ENCODE data around the gene TRAPPC14. TPM values are rescaled to one million over a fixed set of nuclear protein-coding genes. Genes with fewer than 3 reads are reported as not detected.
"Not testable (repeated sequence)": the region's sequence is repeated elsewhere in the genome, so short reads cannot be mapped to it uniquely, and the experiment has no call there.

TRAPPC14 gene
- total RNA-seq, 4 donors from 2014 or later, result 9.3 to 20.2 (median 13.1) TPM

DNA sequence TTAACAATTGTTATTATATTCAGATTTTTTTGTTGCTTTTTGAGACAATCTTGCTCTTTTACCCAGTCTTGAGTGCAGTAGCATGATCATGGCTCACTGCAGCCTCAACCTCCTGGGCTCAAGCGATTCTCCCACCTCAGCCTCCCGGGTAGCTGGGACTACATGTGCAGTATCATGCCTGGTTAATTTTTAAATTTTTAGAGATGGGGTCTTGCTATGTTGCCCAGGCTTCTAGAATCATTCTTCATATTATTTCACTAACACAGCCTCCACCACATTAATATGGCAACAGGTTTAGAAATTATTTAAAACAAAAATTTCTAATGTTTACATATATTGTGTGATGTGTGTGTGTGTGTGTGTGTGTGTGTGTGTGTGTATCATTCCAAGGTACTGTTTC lies 11.2 kb downstream of the TRAPPC14 start:
- Histone ChIP-seq H3K4me3 (no peak overlapping the region), H3K36me3 (peaks cover 0 to 14% (median 0%) of the 10 kb centered on the region in 3 donors), H3K9me3 (no peaks in the 10 kb centered on the region), H3K27me3 (no peaks in the 10 kb centered on the region), H3K27ac (no peak overlapping the region), H3K4me1 (peaks cover 6 to 38% (median 24%) of the 10 kb centered on the region in 3 donors)
- no peak for TF ChIP-seq POLR2A (IDR thresholded peaks at IDR 0.05)
- TF ChIP-seq, protein P1, sequence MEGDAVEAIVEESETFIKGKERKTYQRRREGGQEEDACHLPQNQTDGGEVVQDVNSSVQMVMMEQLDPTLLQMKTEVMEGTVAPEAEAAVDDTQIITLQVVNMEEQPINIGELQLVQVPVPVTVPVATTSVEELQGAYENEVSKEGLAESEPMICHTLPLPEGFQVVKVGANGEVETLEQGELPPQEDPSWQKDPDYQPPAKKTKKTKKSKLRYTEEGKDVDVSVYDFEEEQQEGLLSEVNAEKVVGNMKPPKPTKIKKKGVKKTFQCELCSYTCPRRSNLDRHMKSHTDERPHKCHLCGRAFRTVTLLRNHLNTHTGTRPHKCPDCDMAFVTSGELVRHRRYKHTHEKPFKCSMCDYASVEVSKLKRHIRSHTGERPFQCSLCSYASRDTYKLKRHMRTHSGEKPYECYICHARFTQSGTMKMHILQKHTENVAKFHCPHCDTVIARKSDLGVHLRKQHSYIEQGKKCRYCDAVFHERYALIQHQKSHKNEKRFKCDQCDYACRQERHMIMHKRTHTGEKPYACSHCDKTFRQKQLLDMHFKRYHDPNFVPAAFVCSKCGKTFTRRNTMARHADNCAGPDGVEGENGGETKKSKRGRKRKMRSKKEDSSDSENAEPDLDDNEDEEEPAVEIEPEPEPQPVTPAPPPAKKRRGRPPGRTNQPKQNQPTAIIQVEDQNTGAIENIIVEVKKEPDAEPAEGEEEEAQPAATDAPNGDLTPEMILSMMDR (IDR thresholded peaks at IDR 0.05), result no peak
- WGBS, 2 donors, result 93 to 97% methylated on average over 2 of the region's 2 CpGs
- no peak for DNase-seq
- intact Hi-C loops (cut with DNase I), result no loop called here

DNA sequence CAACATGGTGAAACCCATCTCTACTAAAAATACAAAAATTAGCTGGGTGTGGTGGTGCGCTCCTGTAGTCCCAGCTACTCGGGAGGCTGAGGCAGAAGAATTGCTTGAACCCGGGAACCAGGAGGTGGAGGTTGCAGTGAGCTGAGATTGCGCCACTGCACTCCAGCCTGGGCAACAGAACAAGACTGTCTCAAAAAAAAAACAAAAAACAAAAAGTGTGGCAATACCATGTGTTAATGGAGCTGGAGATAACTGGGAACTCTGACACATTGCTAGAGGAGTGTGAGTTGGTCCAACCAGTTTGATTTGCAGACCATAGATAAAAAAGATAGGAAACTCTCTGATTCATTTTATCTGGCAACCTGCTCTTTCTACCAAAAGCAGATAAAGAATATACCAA lies 12.2 kb downstream of the TRAPPC14 start:
- 47 to 75% methylated on average over 4 of the region's 4 CpGs for WGBS, 2 donors
- H3K4me3 ChIP-seq; intact Hi-C loops (cut with DNase I); H3K36me3 ChIP-seq; DNase-seq; H3K27ac ChIP-seq; H3K27me3 ChIP-seq; H3K9me3 ChIP-seq: not testable (repeated sequence)
- H3K4me1 ChIP-seq, result peaks cover 6 to 29% (median 20%) of the 10 kb centered on the region in 3 donors

DNA sequence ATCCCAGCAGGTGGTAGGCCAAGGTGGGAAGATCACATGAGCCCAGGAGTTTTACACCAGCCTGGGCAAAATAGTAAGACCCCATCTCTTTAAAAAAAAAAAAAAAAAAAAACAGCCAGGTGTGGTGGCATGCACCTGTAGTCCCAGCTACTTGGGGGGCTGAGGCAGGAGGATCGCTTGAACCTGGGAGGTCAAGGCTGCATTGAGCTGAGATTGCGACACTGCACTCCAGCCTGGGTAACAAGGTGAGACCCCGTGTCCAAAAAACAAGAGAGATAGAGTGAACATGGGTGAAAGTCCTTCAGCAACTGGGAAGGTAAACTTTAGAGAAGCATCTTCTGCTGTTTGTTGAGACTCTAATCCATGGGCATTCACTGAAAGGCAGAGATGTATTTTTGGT lies 16.1 kb downstream of the TRAPPC14 start:
- no peaks in the 10 kb centered on the region for H3K9me3 ChIP-seq
- H3K4me1 ChIP-seq, result no peaks in the 10 kb centered on the region
- no peak for DNase-seq
- no peaks in the 10 kb centered on the region for H3K36me3 ChIP-seq
- no peak overlapping the region for H3K4me3 ChIP-seq
- H3K27ac ChIP-seq, result no peak overlapping the region
- intact Hi-C loops (cut with DNase I), result no loop called here
- WGBS, 2 donors, result 85 to 92% methylated on average over 3 of the region's 3 CpGs
- TF ChIP-seq, protein P1 (IDR thresholded peaks at IDR 0.05), result no peak
- no peak for TF ChIP-seq POLR2A (IDR thresholded peaks at IDR 0.05)
- peaks cover 0 to 8% (median 0%) of the 10 kb centered on the region in 4 donors for H3K27me3 ChIP-seq

DNA sequence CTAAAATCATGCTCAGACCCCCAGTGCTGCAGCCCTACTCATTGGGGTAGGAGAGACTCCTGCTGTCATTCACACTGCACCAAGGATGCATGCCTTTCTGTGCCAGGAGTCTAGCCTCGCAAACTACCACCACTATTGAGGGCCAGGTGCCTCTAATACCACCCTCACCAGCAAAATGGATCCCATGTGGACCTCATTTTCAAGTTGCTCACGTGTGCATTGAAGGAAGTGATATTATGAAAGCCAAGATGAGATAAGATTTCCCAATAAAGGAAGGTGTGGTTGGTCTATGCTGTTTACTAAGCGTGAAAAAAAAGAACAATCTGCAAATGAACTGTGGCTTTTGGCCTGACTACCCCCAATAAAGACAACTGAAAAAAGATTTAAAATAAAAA lies 17.0 kb downstream of the TRAPPC14 start:
- Histone ChIP-seq H3K4me3 (no peak overlapping the region), H3K36me3 (no peaks in the 10 kb centered on the region), H3K27me3 (peaks cover 0 to 8% (median 0%) of the 10 kb centered on the region in 4 donors), H3K9me3 (no peaks in the 10 kb centered on the region), H3K27ac (no peak overlapping the region), H3K4me1 (no peaks in the 10 kb centered on the region)
- TF ChIP-seq, protein P1 (IDR thresholded peaks at IDR 0.05), result no peak
- no peak for TF ChIP-seq POLR2A (IDR thresholded peaks at IDR 0.05)
- 40 to 51% methylated on average over 3 of the region's 3 CpGs for WGBS, 2 donors
- intact Hi-C loops (cut with DNase I), result no loop called here
- DNase-seq, result no peak

DNA sequence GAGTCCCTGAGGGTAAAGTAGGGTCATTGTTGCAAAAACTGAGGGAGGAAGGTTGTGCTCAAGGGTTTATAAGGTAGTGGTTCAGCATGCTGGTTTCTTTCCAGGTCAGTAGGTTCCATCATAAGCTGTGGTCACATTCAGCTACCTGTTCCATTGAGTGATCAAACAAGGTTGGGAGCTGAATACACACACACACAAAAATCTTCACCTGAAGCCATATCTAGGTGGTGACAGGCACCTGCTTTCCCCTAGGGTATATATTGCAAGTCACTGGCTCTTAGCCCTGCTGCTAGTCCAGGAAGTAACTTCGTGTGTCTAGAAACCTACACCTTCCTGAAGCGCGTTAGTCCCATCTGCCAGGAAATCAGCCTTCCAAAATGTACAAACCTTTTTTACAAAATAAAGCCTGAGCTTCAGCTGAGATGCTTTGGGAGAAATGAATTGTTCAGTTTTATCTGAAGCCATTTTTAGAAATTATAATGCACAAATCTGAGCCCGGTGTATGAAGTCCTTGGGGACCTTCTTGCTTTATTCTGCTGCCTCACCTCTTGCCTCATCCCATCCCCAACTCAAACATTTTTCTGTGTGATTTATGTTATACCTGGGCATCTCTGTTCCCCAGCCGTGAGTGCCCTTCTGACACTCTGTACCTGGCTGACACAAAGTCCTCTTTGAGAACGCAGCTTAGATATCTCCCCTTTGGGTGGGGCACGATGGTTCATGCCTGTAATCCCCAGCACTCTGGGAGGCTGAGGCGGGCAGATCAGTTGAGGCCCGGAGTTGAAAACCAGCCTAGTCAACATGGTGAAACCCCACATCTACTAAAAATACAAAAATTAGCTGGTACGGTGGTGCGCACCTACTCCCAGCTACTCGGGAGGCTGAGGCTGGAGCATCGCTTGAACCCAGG lies 20.4 kb downstream of the TRAPPC14 start:
- Histone ChIP-seq H3K9me3 (no peaks in the 10 kb centered on the region), H3K27ac (no peak overlapping the region), H3K4me3 (no peak overlapping the region), H3K4me1 (no peaks in the 10 kb centered on the region), H3K27me3 (peaks cover 0 to 8% (median 0%) of the 10 kb centered on the region in 4 donors), H3K36me3 (no peaks in the 10 kb centered on the region)
- no peak for DNase-seq
- no peak for TF ChIP-seq POLR2A (IDR thresholded peaks at IDR 0.05)
- TF ChIP-seq, protein P1 (IDR thresholded peaks at IDR 0.05), result no peak
- intact Hi-C loops (cut with DNase I), result no loop called here
- 60 to 69% methylated on average over 11 to 13 of the region's 13 CpGs for WGBS, 2 donors
